ENCODE data around the gene SQSTM1. TPM values are rescaled to one million over a fixed set of nuclear protein-coding genes. Genes with fewer than 3 reads are reported as not detected.
A peak's percentile ranks its signal among the peaks of the same experiment; 100 is the strongest.

The SQSTM1 gene
- total and polyA plus RNA-seq, 11 donors: 177 to 747 (median 396) TPM

- WGBS, 4 donors: 74 to 88% (median 79%) methylated on average over 10 to 15 of the region's 18 CpGs
- Histone ChIP-seq H3K27me3 (no peaks in the 10 kb centered on the region), H3K27ac (peak overlapping the region in 6 of 12 donors; percentile 6 to 62 (median 32)), H3K36me3 (peaks cover 0 to 95% (median 72%) of the 10 kb centered on the region in 9 donors), H3K9me3 (no peaks in the 10 kb centered on the region), H3K4me1 (peaks cover 0 to 15% (median 1%) of the 10 kb centered on the region in 12 donors), H3K4me3 (no peak overlapping the region)
- ATAC-seq: no peak
- intact Hi-C loops (cut with DNase I): loop anchor here in 1 of 10 donors (5.0 kb wide), 1 partner anchor 35 kb away; the partner anchor contains the start of gene TBC1D9B
- DNase-seq: no peak
- no peak for TF ChIP-seq CTCF (IDR thresholded peaks at IDR 0.05)
- TF ChIP-seq POLR2A (IDR thresholded peaks at IDR 0.05): no peak
Measured at GRCh38 chr5:179872055-179872827, 51.5 kb downstream of the SQSTM1 start.

- ATAC-seq (no peak), DNase-seq (no peak)
- H3K36me3 ChIP-seq: peaks cover 0 to 95% (median 74%) of the 10 kb centered on the region in 9 donors
- TF ChIP-seq POLR2A (IDR thresholded peaks at IDR 0.05) (no peak), CTCF (IDR thresholded peaks at IDR 0.05) (no peak)
- H3K27ac ChIP-seq: peak overlapping the region in 4 of 12 donors; percentile 14 to 62 (median 32)
- H3K9me3 ChIP-seq: no peaks in the 10 kb centered on the region
- no peak overlapping the region for H3K4me3 ChIP-seq
- peaks cover 0 to 15% (median 1%) of the 10 kb centered on the region in 12 donors for H3K4me1 ChIP-seq
- H3K27me3 ChIP-seq: no peaks in the 10 kb centered on the region
- WGBS, 4 donors: 91 to 94% (median 91%) methylated on average over 13 to 14 of the region's 14 CpGs
- intact Hi-C loops (cut with DNase I): loop anchor here in 1 of 10 donors (5.0 kb wide), 1 partner anchor 34 kb away; the partner anchor contains the start of gene TBC1D9B
Measured at GRCh38 chr5:179872828-179873575, 52.3 kb downstream of the SQSTM1 start.

- Histone ChIP-seq H3K9me3 (no peaks in the 10 kb centered on the region), H3K27me3 (no peaks in the 10 kb centered on the region), H3K4me1 (peaks cover 0 to 15% (median 1%) of the 10 kb centered on the region in 12 donors), H3K4me3 (no peak overlapping the region), H3K27ac (peak overlapping the region in 2 of 12 donors; percentile 34 to 62), H3K36me3 (peaks cover 0 to 96% (median 78%) of the 10 kb centered on the region in 9 donors)
- TF ChIP-seq CTCF (IDR thresholded peaks at IDR 0.05): no peak
- no peak for TF ChIP-seq POLR2A (IDR thresholded peaks at IDR 0.05)
- no peak for ATAC-seq
- no peak for DNase-seq
- intact Hi-C loops (cut with DNase I): loop anchor here in 1 of 10 donors (5.0 kb wide), 1 partner anchor 34 kb away; the partner anchor contains the start of gene TBC1D9B
- WGBS, 4 donors: 93 to 95% (median 94%) methylated on average over 4 to 7 of the region's 7 CpGs
Measured at GRCh38 chr5:179873588-179874110, 52.9 kb downstream of the SQSTM1 start.
